H9 (cell line): ENCODE results near the gene MBL2. TPM values are rescaled to one million over a fixed set of nuclear protein-coding genes. Genes with fewer than 3 reads are reported as not detected.

Experiments
- DNase-seq: peaks from one replicate; pipeline ENCODE4 v3.0.0-alpha.2; 2017
- H2AFZ ChIP-seq: one replicate; pipeline ENCODE4 v1.6.1; 2013; ENCODE audit warnings: mild to moderate bottlenecking, low read length, control low read depth, moderate library complexity
- H2AK5ac ChIP-seq: 2 replicates; pipeline ENCODE4 v1.6.1; 2013; ENCODE audit warnings: low read length, control low read depth, mixed read lengths; ENCODE audit not compliant: insufficient read length
- H2BK120ac ChIP-seq: one replicate; pipeline ENCODE4 v1.6.1; 2013; ENCODE audit warnings: low read depth, mild to moderate bottlenecking, low read length, control low read depth, inconsistent platforms; ENCODE audit not compliant: poor library complexity, severe bottlenecking
- H2BK12ac ChIP-seq: 2 replicates; pipeline ENCODE4 v1.6.1; 2013; ENCODE audit warnings: low read length, control low read depth, mixed read lengths, low read depth; ENCODE audit not compliant: insufficient read length
- H2BK15ac ChIP-seq: 2 replicates; pipeline ENCODE4 v1.6.1; 2013; ENCODE audit warnings: low read depth, low read length, control low read depth
- H2BK20ac ChIP-seq: one replicate; pipeline ENCODE4 v1.6.1; 2013; ENCODE audit warnings: low read depth, mild to moderate bottlenecking, low read length, control low read depth, inconsistent platforms; ENCODE audit not compliant: poor library complexity, severe bottlenecking
- H2BK5ac ChIP-seq: 2 replicates; pipeline ENCODE4 v1.6.1; 2013; ENCODE audit warnings: low read length, control low read depth, mixed read lengths; ENCODE audit not compliant: insufficient read length
- H3K14ac ChIP-seq: 2 replicates; pipeline ENCODE4 v1.6.1; 2013; ENCODE audit warnings: low read length, control low read depth; ENCODE audit not compliant: insufficient read depth
- H3K18ac ChIP-seq: 2 replicates; pipeline ENCODE4 v1.6.1; 2013; ENCODE audit warnings: low read depth, mild to moderate bottlenecking, mixed read lengths, low read length, control low read depth; ENCODE audit not compliant: insufficient read length
- H3K23ac ChIP-seq: 2 replicates; pipeline ENCODE4 v1.6.1; 2013; ENCODE audit warnings: low read length, control low read depth, mixed read lengths, low read depth; ENCODE audit not compliant: insufficient read length
- H3K23me2 ChIP-seq: 2 replicates; pipeline ENCODE4 v1.6.1; 2013; ENCODE audit warnings: low read depth, mild to moderate bottlenecking, mixed read lengths, low read length, control low read depth; ENCODE audit not compliant: insufficient read length, poor library complexity, severe bottlenecking
- H3K27ac ChIP-seq: 2 replicates; pipeline ENCODE4 v1.5.1; 2013; ENCODE audit warnings: low read length, control low read depth, mixed read lengths, low read depth; ENCODE audit not compliant: insufficient read length
- H3K27me3 ChIP-seq: 2 replicates; pipeline ENCODE4 v1.6.1; 2013; ENCODE audit warnings: low read length, control low read depth, inconsistent platforms; ENCODE audit not compliant: insufficient read depth
- H3K4ac ChIP-seq: 2 replicates; pipeline ENCODE4 v1.6.1; 2013; ENCODE audit warnings: low read depth, mild to moderate bottlenecking, control low read depth, inconsistent platforms, low read length, moderate library complexity
- H3K4me1 ChIP-seq: 2 replicates; pipeline ENCODE4 v1.6.1; 2013; ENCODE audit warnings: low read length, control low read depth, inconsistent platforms; ENCODE audit not compliant: insufficient read depth
- H3K4me2 ChIP-seq: 2 replicates; pipeline ENCODE4 v1.6.1; 2013; ENCODE audit warnings: low read length, control low read depth, mixed read lengths; ENCODE audit not compliant: insufficient read length, insufficient read depth
- H3K56ac ChIP-seq: 2 replicates; pipeline ENCODE4 v1.6.1; 2013; ENCODE audit warnings: low read depth, mild to moderate bottlenecking, mixed read lengths, low read length, control low read depth; ENCODE audit not compliant: insufficient read length
- H3K79me1 ChIP-seq: 2 replicates; pipeline ENCODE4 v1.6.1; 2013; ENCODE audit warnings: low read depth, mild to moderate bottlenecking, moderate library complexity, low read length, control low read depth, inconsistent platforms; ENCODE audit not compliant: insufficient read depth, poor library complexity, severe bottlenecking
- H3K79me2 ChIP-seq: 2 replicates; pipeline ENCODE4 v1.6.1; 2013; ENCODE audit warnings: low read length, control low read depth, inconsistent platforms; ENCODE audit not compliant: insufficient read depth
- H3K9ac ChIP-seq: 2 replicates; pipeline ENCODE4 v1.6.1; 2013; ENCODE audit warnings: low read length, control low read depth, mixed read lengths; ENCODE audit not compliant: insufficient read length; ENCODE audit errors: extremely low read depth
- H3K9me3 ChIP-seq: one replicate; pipeline ENCODE4 v1.6.1; 2013; ENCODE audit warnings: low read depth, low read length, inconsistent platforms; ENCODE audit not compliant: control insufficient read depth
- H3T11ph ChIP-seq: one replicate; pipeline ENCODE4 v1.6.1; 2013; ENCODE audit warnings: mild to moderate bottlenecking, low read length, control low read depth, inconsistent platforms
- H4K20me1 ChIP-seq: one replicate; pipeline ENCODE4 v1.6.1; 2013; ENCODE audit not compliant: control insufficient read depth, insufficient read length, insufficient read depth
- H4K5ac ChIP-seq: 2 replicates; pipeline ENCODE4 v1.6.1; 2013; ENCODE audit warnings: low read depth, mild to moderate bottlenecking, mixed read lengths, low read length, control low read depth; ENCODE audit not compliant: insufficient read length
- H4K8ac ChIP-seq: replicated peaks from 2 replicates; pipeline ENCODE4 v1.6.1; 2013; ENCODE audit warnings: low read length, control low read depth, mixed read lengths, low read depth; ENCODE audit not compliant: insufficient read length
- H4K91ac ChIP-seq: 2 replicates; pipeline ENCODE4 v1.6.1; 2013; ENCODE audit warnings: low read depth, mild to moderate bottlenecking, moderate library complexity, mixed read lengths, low read length, control low read depth; ENCODE audit not compliant: insufficient read length
- H3K27ac Mint-ChIP-seq, 3 experiments: 2 replicates in 2 of 3; 3 replicates in 1 of 3; pipeline ENCODE4 v1.8.0; 2020 to 2021; ENCODE audit warnings: mixed read lengths in 3 of 3, mild to moderate bottlenecking in 1 of 3, moderate library complexity in 1 of 3
- H3K27me3 Mint-ChIP-seq: 2 replicates; pipeline ENCODE4 v1.8.0; 2021; ENCODE audit warnings: low read depth, mild to moderate bottlenecking, moderate library complexity, mixed read lengths
- H3K36me3 Mint-ChIP-seq, 3 experiments: 2 replicates in 2 of 3; 3 replicates in 1 of 3; pipeline ENCODE4 v1.8.0; 2020 to 2021; ENCODE audit warnings: low read depth in 3 of 3, mixed read lengths in 3 of 3; ENCODE audit not compliant: insufficient read depth in 1 of 3
- H3K4me1 Mint-ChIP-seq, 2 experiments: 2 replicates each; pipeline ENCODE4 v1.8.0; 2020; ENCODE audit warnings: mixed read lengths in 2 of 2
- H3K4me3 Mint-ChIP-seq, 2 experiments: 2 replicates in 1 of 2; 3 replicates in 1 of 2; pipeline ENCODE4 v1.8.0; 2020 to 2021; ENCODE audit warnings: mild to moderate bottlenecking in 2 of 2, mixed read lengths in 2 of 2, moderate library complexity in 1 of 2
- H3K9me3 Mint-ChIP-seq, 2 experiments: 2 replicates in 1 of 2; 3 replicates in 1 of 2; pipeline ENCODE4 v1.8.0; 2020; ENCODE audit warnings: mild to moderate bottlenecking in 2 of 2, mixed read lengths in 2 of 2, moderate library complexity in 1 of 2
- WGBS: extraction: QIAGEN DNeasy Blood & Tissue Kit; methylation state at CpG from one replicate; pipeline ENCODE4 v1.1.7; 2013; ENCODE audit warnings: missing lambda C conversion rate, low lambda C conversion rate, mixed read lengths; ENCODE audit not compliant: insufficient read length; ENCODE audit errors: extremely low coverage; 5-methylcytosine and 5-hydroxymethylcytosine counted together
- total RNA-seq: library from RNA; stranded (reverse); gene quantifications from 2 replicates; pipeline ENCODE4 v1.2.1, GENCODE V29; 2021
- TF ChIP-seq, protein P1 (sequence below): fragments of 200-600 bp; sonication (generic); conservative IDR thresholded peaks from 3 replicates; pipeline ENCODE4 v1.8.0; 2021; ENCODE audit warnings: antibody characterized with exemption, mild to moderate bottlenecking

The MBL2 gene
- total RNA-seq, 1 experiment from 2014 or later = not detected

DNA sequence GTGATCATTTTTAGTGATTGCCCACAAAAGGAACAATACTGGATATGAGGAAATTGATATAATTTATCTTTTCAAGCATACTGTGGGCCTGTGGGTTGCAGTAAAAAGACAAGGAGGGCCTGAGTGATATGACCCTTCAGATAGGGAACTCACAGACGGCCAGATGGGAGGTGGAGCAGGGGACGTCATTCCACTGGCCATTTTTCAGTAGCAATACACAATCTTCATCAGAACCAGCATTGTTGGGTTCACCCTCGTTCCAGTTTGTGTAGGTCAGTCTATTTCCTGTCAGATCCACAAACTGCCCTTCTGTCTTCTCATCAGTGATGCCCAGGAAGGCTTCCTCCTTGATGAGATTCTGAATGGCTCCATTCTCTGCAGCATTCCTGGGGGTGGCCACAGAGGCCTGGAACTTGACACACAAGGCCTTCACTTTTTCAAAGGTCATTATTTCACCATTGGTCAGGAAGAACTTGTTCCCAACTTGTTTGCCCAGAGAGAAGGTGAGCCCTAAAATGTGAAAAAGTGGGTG is 4.5 kb downstream of the MBL2 start:
- Histone ChIP-seq H2AFZ (no peak overlapping the region), H3K23me2 (no peaks in the 10 kb centered on the region), H3K27ac (no peak overlapping the region), H3K79me1 (no peaks in the 10 kb centered on the region), H2BK15ac (no peak overlapping the region), H4K8ac (no peak overlapping the region), H3K9ac (no peak overlapping the region), H3K4me2 (no peak overlapping the region), H4K91ac (no peak overlapping the region), H3K27me3 (no peaks in the 10 kb centered on the region), H3K4ac (no peak overlapping the region), H2BK20ac (no peak overlapping the region), H3K23ac (no peak overlapping the region), H2BK12ac (no peak overlapping the region), H3K4me1 (no peaks in the 10 kb centered on the region), H2BK120ac (no peak overlapping the region), H2AK5ac (no peak overlapping the region), H3K79me2 (no peaks in the 10 kb centered on the region), H3K9me3 (no peaks in the 10 kb centered on the region), H3K14ac (no peak overlapping the region), H4K20me1 (no peaks in the 10 kb centered on the region), H2BK5ac (no peak overlapping the region), H3K18ac (no peak overlapping the region), H3T11ph (no peak overlapping the region), H4K5ac (no peak overlapping the region), H3K56ac (no peak overlapping the region)
- Mint-ChIP-seq H3K27me3 (no peaks in the 10 kb centered on the region), H3K9me3 (no peaks in the 10 kb centered on the region; a peak in 1 of 5 replicates), H3K36me3 (no peaks in the 10 kb centered on the region), H3K4me1 (no peaks in the 10 kb centered on the region), H3K27ac (no peak overlapping the region), H3K4me3 (no peak overlapping the region)
- no peak for DNase-seq
- TF ChIP-seq, protein P1, sequence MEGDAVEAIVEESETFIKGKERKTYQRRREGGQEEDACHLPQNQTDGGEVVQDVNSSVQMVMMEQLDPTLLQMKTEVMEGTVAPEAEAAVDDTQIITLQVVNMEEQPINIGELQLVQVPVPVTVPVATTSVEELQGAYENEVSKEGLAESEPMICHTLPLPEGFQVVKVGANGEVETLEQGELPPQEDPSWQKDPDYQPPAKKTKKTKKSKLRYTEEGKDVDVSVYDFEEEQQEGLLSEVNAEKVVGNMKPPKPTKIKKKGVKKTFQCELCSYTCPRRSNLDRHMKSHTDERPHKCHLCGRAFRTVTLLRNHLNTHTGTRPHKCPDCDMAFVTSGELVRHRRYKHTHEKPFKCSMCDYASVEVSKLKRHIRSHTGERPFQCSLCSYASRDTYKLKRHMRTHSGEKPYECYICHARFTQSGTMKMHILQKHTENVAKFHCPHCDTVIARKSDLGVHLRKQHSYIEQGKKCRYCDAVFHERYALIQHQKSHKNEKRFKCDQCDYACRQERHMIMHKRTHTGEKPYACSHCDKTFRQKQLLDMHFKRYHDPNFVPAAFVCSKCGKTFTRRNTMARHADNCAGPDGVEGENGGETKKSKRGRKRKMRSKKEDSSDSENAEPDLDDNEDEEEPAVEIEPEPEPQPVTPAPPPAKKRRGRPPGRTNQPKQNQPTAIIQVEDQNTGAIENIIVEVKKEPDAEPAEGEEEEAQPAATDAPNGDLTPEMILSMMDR = no peak
- WGBS = no CpG with 5 or more reads among the region's 3 CpGs
